ENCODE data around the gene ITPKB.

Gene ITPKB

GRCh38 chr1:226647719-226648118, 91.4 kb downstream of the ITPKB start:
- H3K27me3 ChIP-seq (ENCODE audit: control insufficient read depth in 3 of 3, insufficient read depth in 3 of 3, low read depth in 1 of 3, low read length in 3 of 3) = peaks cover 0 to 3% (median 0%) of the 10 kb centered on the region in 3 experiments
- H2AFZ ChIP-seq (ENCODE audit: low read length) = no peak overlapping the region
- H3K4ac ChIP-seq (ENCODE audit: low read length) = no peak overlapping the region
- H4K8ac ChIP-seq (ENCODE audit: low read depth, low read length) = no peak overlapping the region
- no peak overlapping the region for H3K27ac ChIP-seq (replicated peaks; ENCODE audit: low read length)
- no CpG with 5 or more reads among the region's 8 CpGs for WGBS, 2 donors (ENCODE audit: extremely low coverage in 2 of 2, insufficient read length in 2 of 2, insufficient replicate concordance in 1 of 2)
- peaks cover 0 to 4% of the 10 kb centered on the region in 2 donors for H3K9me3 ChIP-seq (replicated peaks in 1 of 2; ENCODE audit: control insufficient read depth in 2 of 2, insufficient read depth in 1 of 2, low read depth in 1 of 2, low read length in 2 of 2)
- no peak overlapping the region for H2BK12ac ChIP-seq (ENCODE audit: low read length)
- H3K9ac ChIP-seq (ENCODE audit: low read depth, low read length, poor library complexity) = no peak overlapping the region
- H3K23ac ChIP-seq (ENCODE audit: low read depth, low read length, poor library complexity) = no peak overlapping the region
- no peaks in the 10 kb centered on the region for H3K79me1 ChIP-seq (ENCODE audit: low read depth, low read length)
- peaks cover 12 to 21% of the 10 kb centered on the region in 2 donors for H3K36me3 ChIP-seq (replicated peaks in 1 of 2; ENCODE audit: control insufficient read depth in 2 of 2, insufficient read depth in 2 of 2, low read length in 2 of 2)
- no peak overlapping the region for H4K91ac ChIP-seq (ENCODE audit: low read depth, low read length, poor library complexity)
- H3K18ac ChIP-seq (ENCODE audit: low read length) = no peak overlapping the region
- no peak overlapping the region for H2BK120ac ChIP-seq (ENCODE audit: low read depth, low read length)
- no peak overlapping the region for H2BK15ac ChIP-seq (ENCODE audit: low read length)
- no peak overlapping the region for H2AK5ac ChIP-seq (ENCODE audit: low read depth, low read length)
- H3K4me1 ChIP-seq (ENCODE audit: control insufficient read depth in 2 of 2, insufficient read depth in 1 of 2, low read depth in 1 of 2, low read length in 2 of 2) = peaks cover 12 to 29% of the 10 kb centered on the region in 2 donors
- DNase-seq (ENCODE audit: low spot score) = no peak
- no peak overlapping the region for H3K4me3 ChIP-seq (ENCODE audit: low read length in 2 of 2)
- H3K4me2 ChIP-seq (ENCODE audit: insufficient read depth, low read length, poor library complexity, severe bottlenecking) = no peak overlapping the region
- H3K14ac ChIP-seq (ENCODE audit: low read length) = no peak overlapping the region
- no peak overlapping the region for H2BK5ac ChIP-seq (ENCODE audit: low read length)

- H2AFZ ChIP-seq (ENCODE audit: low read length) = no peak overlapping the region
- no peak overlapping the region for H3K14ac ChIP-seq (ENCODE audit: low read length)
- no peak overlapping the region for H4K8ac ChIP-seq (ENCODE audit: low read depth, low read length)
- peak overlapping the region; percentile 61 for H3K23ac ChIP-seq (ENCODE audit: low read depth, low read length, poor library complexity)
- H3K4me2 ChIP-seq (ENCODE audit: insufficient read depth, low read length, poor library complexity, severe bottlenecking) = no peak overlapping the region
- peaks cover 0 to 4% of the 10 kb centered on the region in 2 donors for H3K9me3 ChIP-seq (replicated peaks in 1 of 2; ENCODE audit: control insufficient read depth in 2 of 2, insufficient read depth in 1 of 2, low read depth in 1 of 2, low read length in 2 of 2)
- peak overlapping the region; percentile 45 for H2AK5ac ChIP-seq (ENCODE audit: low read depth, low read length)
- H3K18ac ChIP-seq (ENCODE audit: low read length) = peak overlapping the region; percentile 13
- H3K79me1 ChIP-seq (ENCODE audit: low read depth, low read length) = no peaks in the 10 kb centered on the region
- peak overlapping the region; percentile 47 for H3K9ac ChIP-seq (ENCODE audit: low read depth, low read length, poor library complexity)
- H2BK12ac ChIP-seq (ENCODE audit: low read length) = peak overlapping the region; percentile 42
- no peak overlapping the region for H2BK15ac ChIP-seq (ENCODE audit: low read length)
- peaks cover 12 to 27% of the 10 kb centered on the region in 2 donors for H3K4me1 ChIP-seq (ENCODE audit: control insufficient read depth in 2 of 2, insufficient read depth in 1 of 2, low read depth in 1 of 2, low read length in 2 of 2)
- no peak overlapping the region for H3K27ac ChIP-seq (replicated peaks; ENCODE audit: low read length)
- peaks cover 0 to 3% (median 0%) of the 10 kb centered on the region in 3 experiments for H3K27me3 ChIP-seq (ENCODE audit: control insufficient read depth in 3 of 3, insufficient read depth in 3 of 3, low read depth in 1 of 3, low read length in 3 of 3)
- no peak for DNase-seq (ENCODE audit: low spot score)
- WGBS, 2 donors (ENCODE audit: extremely low coverage in 2 of 2, insufficient read length in 2 of 2, insufficient replicate concordance in 1 of 2) = no CpG with 5 or more reads among the region's 16 CpGs
- peaks cover 12 to 21% of the 10 kb centered on the region in 2 donors for H3K36me3 ChIP-seq (replicated peaks in 1 of 2; ENCODE audit: control insufficient read depth in 2 of 2, insufficient read depth in 2 of 2, low read length in 2 of 2)
- no peak overlapping the region for H3K4me3 ChIP-seq (ENCODE audit: low read length in 2 of 2)
- H2BK5ac ChIP-seq (ENCODE audit: low read length) = no peak overlapping the region
- H3K4ac ChIP-seq (ENCODE audit: low read length) = no peak overlapping the region
- no peak overlapping the region for H2BK120ac ChIP-seq (ENCODE audit: low read depth, low read length)
- no peak overlapping the region for H4K91ac ChIP-seq (ENCODE audit: low read depth, low read length, poor library complexity)
Measured at GRCh38 chr1:226646870-226647449, 92.1 kb downstream of the ITPKB start.

GRCh38 chr1:226646026-226646869, 92.8 kb downstream of the ITPKB start:
- H2BK120ac ChIP-seq (ENCODE audit: low read depth, low read length) = no peak overlapping the region
- no peak overlapping the region for H3K4me2 ChIP-seq (ENCODE audit: insufficient read depth, low read length, poor library complexity, severe bottlenecking)
- peak overlapping the region; percentile 18 for H3K9ac ChIP-seq (ENCODE audit: low read depth, low read length, poor library complexity)
- DNase-seq (ENCODE audit: low spot score) = no peak
- H2AK5ac ChIP-seq (ENCODE audit: low read depth, low read length) = peak overlapping the region; percentile 24
- no peak overlapping the region for H3K4me3 ChIP-seq (ENCODE audit: low read length in 2 of 2)
- H2BK15ac ChIP-seq (ENCODE audit: low read length) = no peak overlapping the region
- WGBS, 2 donors (ENCODE audit: extremely low coverage in 2 of 2, insufficient read length in 2 of 2, insufficient replicate concordance in 1 of 2) = no CpG with 5 or more reads among the region's 18 CpGs
- H3K23ac ChIP-seq (ENCODE audit: low read depth, low read length, poor library complexity) = peak overlapping the region; percentile 61
- no peak overlapping the region for H2AFZ ChIP-seq (ENCODE audit: low read length)
- H3K4ac ChIP-seq (ENCODE audit: low read length) = no peak overlapping the region
- H3K36me3 ChIP-seq (replicated peaks in 1 of 2; ENCODE audit: control insufficient read depth in 2 of 2, insufficient read depth in 2 of 2, low read length in 2 of 2) = peaks cover 12 to 23% of the 10 kb centered on the region in 2 donors
- peaks cover 0 to 3% (median 0%) of the 10 kb centered on the region in 3 experiments for H3K27me3 ChIP-seq (ENCODE audit: control insufficient read depth in 3 of 3, insufficient read depth in 3 of 3, low read depth in 1 of 3, low read length in 3 of 3)
- H3K9me3 ChIP-seq (replicated peaks in 1 of 2; ENCODE audit: control insufficient read depth in 2 of 2, insufficient read depth in 1 of 2, low read depth in 1 of 2, low read length in 2 of 2) = peaks cover 0 to 4% of the 10 kb centered on the region in 2 donors
- no peak overlapping the region for H2BK5ac ChIP-seq (ENCODE audit: low read length)
- H4K91ac ChIP-seq (ENCODE audit: low read depth, low read length, poor library complexity) = no peak overlapping the region
- H3K14ac ChIP-seq (ENCODE audit: low read length) = no peak overlapping the region
- H3K18ac ChIP-seq (ENCODE audit: low read length) = peak overlapping the region; percentile 39
- peaks cover 12 to 27% of the 10 kb centered on the region in 2 donors for H3K4me1 ChIP-seq (ENCODE audit: control insufficient read depth in 2 of 2, insufficient read depth in 1 of 2, low read depth in 1 of 2, low read length in 2 of 2)
- no peak overlapping the region for H2BK12ac ChIP-seq (ENCODE audit: low read length)
- no peak overlapping the region for H3K27ac ChIP-seq (replicated peaks; ENCODE audit: low read length)
- H4K8ac ChIP-seq (ENCODE audit: low read depth, low read length) = peak overlapping the region; percentile 66
- no peaks in the 10 kb centered on the region for H3K79me1 ChIP-seq (ENCODE audit: low read depth, low read length)
